Measurements from ENCODE around the gene C2CD2L.

C2CD2L gene

GRCh38 chr11:119113716-119114115 is 6.6 kb downstream of the C2CD2L start:
- TF ChIP-seq, protein P1, sequence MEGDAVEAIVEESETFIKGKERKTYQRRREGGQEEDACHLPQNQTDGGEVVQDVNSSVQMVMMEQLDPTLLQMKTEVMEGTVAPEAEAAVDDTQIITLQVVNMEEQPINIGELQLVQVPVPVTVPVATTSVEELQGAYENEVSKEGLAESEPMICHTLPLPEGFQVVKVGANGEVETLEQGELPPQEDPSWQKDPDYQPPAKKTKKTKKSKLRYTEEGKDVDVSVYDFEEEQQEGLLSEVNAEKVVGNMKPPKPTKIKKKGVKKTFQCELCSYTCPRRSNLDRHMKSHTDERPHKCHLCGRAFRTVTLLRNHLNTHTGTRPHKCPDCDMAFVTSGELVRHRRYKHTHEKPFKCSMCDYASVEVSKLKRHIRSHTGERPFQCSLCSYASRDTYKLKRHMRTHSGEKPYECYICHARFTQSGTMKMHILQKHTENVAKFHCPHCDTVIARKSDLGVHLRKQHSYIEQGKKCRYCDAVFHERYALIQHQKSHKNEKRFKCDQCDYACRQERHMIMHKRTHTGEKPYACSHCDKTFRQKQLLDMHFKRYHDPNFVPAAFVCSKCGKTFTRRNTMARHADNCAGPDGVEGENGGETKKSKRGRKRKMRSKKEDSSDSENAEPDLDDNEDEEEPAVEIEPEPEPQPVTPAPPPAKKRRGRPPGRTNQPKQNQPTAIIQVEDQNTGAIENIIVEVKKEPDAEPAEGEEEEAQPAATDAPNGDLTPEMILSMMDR (IDR thresholded peaks at IDR 0.05; ENCODE audit: extremely low read depth, missing control alignments) = no peak

DNA sequence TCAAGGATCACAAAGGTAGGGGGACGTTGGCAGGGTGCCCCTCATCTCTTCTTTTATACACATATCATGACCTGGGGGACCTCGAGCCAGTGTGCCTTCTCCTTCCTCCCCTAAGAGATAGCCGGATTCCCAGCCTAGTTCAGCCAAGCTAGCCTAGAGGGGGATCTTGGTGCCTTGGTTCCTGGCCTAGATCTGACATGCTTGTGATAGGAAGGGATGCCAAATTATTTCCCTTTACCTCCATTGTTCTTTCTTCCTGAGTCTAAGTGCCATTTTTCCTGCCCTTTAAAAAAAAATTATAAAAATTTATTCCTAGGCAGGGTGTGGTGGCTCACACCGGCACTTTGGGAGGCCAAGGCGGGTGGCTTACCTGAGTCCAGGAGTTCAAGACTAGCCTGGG is 7.2 kb downstream of the C2CD2L start:
- no peak for DNase-seq (ENCODE audit: low spot score)
- TF ChIP-seq, protein P1 (IDR thresholded peaks at IDR 0.05; ENCODE audit: extremely low read depth, missing control alignments) = no peak

More at GRCh38 chr11:119113716-119114115, 6.6 kb downstream of the C2CD2L start:
- no peak for DNase-seq (ENCODE audit: low spot score)

- no peak for DNase-seq (ENCODE audit: low spot score)
- TF ChIP-seq, protein P1 (IDR thresholded peaks at IDR 0.05; ENCODE audit: extremely low read depth, missing control alignments) = no peak
Observed at GRCh38 chr11:119115484-119116234, 8.5 kb downstream of the C2CD2L start.

GRCh38 chr11:119116235-119116594 is 9.1 kb downstream of the C2CD2L start:
- DNase-seq (ENCODE audit: low spot score) = no peak
- TF ChIP-seq, protein P1 (IDR thresholded peaks at IDR 0.05; ENCODE audit: extremely low read depth, missing control alignments) = no peak

- TF ChIP-seq, protein P1 (IDR thresholded peaks at IDR 0.05; ENCODE audit: extremely low read depth, missing control alignments) = no peak
- DNase-seq (ENCODE audit: low spot score) = no peak
Observed at GRCh38 chr11:119116601-119117000, 9.5 kb downstream of the C2CD2L start.

DNA sequence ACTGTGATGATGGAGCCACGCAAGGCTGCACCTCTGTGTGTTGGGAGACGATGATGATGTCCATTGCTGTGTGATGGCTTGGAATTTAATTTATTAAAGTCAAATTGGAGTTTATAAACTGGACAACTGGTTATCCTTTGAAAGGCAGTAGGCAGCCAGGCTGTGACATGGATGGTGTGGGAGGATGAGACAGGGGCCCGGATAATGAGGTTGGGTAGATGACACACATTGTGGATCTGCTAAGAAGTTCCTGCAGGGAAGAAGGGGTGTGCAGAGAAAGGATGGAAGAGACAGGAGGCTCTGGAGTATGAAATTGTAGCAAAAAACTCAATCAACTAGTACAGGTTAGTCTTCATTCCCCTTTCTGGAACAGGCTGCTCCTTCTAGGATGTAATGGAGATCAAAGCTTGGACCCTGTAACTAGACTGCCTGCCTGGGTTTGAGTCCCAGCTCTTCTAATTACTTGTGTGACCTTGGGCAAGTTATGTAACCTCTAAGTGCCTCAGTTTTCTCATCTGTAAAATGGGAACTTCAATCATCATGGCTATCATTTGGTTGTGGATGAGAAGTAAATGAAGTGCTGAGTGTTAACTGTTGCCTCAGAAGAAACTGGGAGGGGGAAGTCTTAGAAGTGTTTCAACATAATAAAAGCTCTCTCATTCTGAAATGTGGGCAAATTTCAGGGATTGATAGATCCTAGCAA is 10.0 kb downstream of the C2CD2L start:
- no peak for DNase-seq (ENCODE audit: low spot score)
- TF ChIP-seq, protein P1 (IDR thresholded peaks at IDR 0.05; ENCODE audit: extremely low read depth, missing control alignments) = no peak

DNA sequence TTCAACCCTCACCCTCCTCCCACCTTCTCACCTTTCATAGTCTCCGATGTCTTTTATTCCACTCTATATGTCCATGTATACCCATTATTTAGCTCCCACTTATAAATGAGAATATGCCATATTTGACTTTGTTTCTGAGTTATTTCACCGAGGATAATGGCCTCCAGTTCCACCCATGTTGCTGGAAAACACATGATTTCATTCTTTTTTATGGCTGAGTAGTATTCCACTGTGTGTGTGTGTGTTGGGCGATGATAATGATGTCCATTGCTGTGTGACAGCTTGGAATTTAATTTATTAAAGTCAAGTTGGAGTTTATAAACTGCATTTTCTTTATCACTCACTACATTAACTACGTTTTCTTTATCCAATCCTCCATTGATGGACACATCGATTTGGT is 11.1 kb downstream of the C2CD2L start:
- DNase-seq (ENCODE audit: low spot score) = no peak
- TF ChIP-seq, protein P1 (IDR thresholded peaks at IDR 0.05; ENCODE audit: extremely low read depth, missing control alignments) = no peak
